Activated CD4-positive, CD25-positive, alpha-beta regulatory T cell treated with anti-CD3 and anti-CD28 coated beads, Interleukin-2, amount 50 U/mL, for 24 hours (primary cell): Measurements from ENCODE around the gene RND3.

Experiments used
- ATAC-seq, 2 donors: fragments of 150-1000 bp; cut with Tn5 transposase; one replicate each; pipeline ENCODE4 v1.10.0; 2021; ENCODE audit warnings: mild to moderate bottlenecking in 1 of 2, moderate library complexity in 1 of 2

The RND3 gene

DNA sequence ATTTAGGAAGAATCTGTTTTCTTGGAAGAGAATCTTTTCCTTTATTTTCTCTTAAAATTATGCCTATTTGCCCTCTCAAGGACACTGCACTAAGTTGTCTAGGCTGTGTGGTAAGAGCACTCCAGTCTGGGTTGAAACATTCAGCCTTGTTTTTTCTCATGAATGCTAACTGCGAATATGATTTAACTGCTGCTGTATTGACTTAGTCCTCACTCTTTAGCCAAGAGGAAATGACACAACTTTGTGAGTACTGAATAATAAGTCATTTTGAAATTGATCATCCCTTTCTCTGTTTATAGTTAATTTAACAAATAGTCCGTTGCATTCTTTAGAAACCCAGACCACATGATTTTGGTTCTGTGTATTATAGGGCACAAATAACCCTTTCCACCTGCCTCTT lies 4.5 kb upstream of the RND3 start:
- no peak for ATAC-seq

DNA sequence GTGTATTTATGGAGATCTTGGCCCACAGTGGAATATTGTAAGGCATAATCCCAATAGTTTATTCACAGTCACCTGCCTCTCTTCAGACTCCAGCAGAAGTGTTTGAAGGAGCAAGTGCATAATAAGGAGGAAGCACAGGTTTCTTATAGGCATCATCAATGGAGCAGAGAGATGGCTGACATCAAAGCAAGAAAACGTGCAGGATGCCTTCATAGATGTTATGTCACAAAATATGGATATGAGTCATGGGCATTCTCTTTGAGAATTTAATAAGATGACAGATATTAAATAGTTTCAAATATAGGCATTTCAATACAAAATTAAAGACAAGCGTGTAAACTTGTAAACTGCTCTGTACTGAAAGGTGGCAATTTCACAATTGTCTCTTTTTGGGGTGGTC lies 4.0 kb upstream of the RND3 start:
- ATAC-seq: no peak

DNA sequence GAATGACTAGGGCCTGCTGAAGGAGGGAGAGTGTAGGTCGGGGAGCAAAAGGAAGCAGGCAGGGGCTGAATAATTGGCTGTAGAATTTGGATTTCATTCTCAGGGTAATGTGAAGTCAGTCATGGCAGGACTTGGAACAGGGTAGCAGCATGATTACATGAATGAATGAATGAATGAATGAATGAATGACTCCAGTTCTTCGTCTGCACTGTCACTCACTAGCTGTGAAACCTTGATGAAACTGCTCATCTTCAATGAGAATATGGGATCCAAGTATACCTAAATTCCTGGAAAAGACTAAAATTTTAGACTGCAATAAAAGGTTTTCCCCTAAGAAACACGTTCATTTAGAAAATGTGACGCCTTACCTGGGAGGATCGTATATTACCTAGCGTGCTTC lies 3.0 kb upstream of the RND3 start:
- ATAC-seq: no peak

- no peak for ATAC-seq
These were observed 655 bp downstream of the RND3 start for GRCh38 chr2:150486539-150487484.

- ATAC-seq: peak in 1 of 2 donors; percentile 10
These were observed 1.5 kb downstream of the RND3 start for GRCh38 chr2:150485871-150486538.

DNA sequence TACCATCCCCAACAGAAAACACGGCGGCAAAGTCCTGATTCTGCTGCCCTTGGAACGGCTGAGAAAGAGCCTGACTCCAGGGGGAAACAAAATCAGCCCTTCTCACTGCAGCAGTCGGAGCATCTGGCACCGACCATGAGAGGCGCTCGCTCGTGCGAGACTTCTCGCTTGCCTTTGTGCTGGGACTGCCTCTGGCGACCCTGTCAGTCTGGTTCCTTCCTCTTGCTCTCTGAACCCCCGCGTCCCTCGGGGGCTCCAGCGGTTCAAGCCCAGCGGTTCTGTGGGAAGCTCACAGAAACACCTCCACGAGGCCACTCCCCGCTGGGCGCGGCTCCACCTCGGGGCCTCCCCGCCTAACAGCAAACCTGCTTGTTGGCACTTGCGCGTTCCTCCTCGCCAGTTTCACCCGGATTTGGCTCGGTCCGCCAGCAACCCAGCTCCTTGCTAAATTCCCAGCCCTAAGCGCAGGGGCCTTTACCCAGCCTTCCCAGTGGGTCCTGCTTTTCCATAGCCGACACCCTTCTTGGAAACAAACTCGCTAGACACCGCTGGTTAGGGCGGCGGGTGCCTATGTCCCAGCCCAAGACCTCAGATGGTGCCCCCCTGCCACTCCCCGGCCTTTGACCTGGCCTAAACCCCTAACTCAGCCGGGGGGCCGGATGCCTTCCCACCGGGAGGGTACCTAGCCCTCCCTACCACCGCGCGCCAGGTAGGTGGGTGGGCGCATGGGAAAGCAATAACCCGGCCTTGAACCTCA lies 2.2 kb downstream of the RND3 start:
- no peak for ATAC-seq

- ATAC-seq: no peak
These were observed 2.9 kb downstream of the RND3 start for GRCh38 chr2:150484461-150485021.

DNA sequence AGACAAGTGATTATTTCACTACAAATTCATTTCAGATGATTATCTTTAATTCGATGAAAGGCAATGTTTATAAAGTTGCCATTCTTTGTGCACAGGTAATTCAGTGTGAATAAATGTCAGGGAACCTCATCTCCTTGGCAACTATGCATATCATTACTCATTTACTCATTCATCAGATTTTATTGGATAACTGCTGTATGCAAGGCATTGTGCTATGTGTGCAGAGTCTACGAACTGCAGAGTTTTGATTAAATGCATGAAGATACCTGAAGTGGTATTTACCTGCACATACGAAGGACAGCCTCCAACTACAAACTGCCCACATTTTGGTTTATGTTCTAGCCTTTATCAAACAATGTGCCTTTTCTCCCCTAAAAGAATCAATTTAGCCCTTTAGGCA lies 3.5 kb downstream of the RND3 start:
- ATAC-seq: no peak

- no peak for ATAC-seq
These were observed 3.9 kb downstream of the RND3 start for GRCh38 chr2:150483532-150483931.

DNA sequence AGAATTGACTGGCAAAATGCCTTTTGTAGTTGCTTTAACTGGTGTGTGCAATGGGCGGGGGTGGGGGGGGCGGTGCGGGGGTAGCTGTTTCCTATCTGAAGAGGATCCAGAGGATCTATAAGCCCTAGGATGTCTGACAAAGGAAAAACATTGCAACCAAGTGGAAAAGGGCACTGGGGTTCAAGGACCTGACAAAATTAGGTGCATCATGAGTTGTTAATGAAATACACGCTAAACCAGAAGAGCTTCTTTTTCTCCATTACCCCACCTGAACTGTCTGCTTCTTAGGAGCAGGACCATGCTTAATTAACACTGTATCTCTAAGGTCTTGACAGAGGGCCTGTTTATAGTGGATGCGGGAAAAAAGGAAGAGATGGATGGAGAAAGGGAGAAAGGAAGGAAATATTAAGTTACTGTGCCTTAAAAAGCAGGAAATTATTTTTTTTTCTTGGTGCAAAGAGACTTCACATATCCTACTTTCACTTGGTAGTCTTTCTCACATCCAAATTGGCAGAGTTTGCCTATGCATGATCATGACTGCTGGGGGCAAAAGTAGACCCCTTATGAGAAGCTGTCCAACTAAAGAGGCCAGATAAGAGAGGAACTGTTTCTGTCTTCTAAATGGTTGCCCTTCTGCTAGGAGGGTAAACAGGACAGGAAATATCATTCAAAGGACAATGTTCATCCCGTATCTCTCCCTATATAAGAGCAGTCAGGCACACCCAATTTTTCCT lies 4.6 kb downstream of the RND3 start:
- no peak for ATAC-seq

- ATAC-seq: no peak
These were observed 5.4 kb downstream of the RND3 start for GRCh38 chr2:150482111-150482510.

DNA sequence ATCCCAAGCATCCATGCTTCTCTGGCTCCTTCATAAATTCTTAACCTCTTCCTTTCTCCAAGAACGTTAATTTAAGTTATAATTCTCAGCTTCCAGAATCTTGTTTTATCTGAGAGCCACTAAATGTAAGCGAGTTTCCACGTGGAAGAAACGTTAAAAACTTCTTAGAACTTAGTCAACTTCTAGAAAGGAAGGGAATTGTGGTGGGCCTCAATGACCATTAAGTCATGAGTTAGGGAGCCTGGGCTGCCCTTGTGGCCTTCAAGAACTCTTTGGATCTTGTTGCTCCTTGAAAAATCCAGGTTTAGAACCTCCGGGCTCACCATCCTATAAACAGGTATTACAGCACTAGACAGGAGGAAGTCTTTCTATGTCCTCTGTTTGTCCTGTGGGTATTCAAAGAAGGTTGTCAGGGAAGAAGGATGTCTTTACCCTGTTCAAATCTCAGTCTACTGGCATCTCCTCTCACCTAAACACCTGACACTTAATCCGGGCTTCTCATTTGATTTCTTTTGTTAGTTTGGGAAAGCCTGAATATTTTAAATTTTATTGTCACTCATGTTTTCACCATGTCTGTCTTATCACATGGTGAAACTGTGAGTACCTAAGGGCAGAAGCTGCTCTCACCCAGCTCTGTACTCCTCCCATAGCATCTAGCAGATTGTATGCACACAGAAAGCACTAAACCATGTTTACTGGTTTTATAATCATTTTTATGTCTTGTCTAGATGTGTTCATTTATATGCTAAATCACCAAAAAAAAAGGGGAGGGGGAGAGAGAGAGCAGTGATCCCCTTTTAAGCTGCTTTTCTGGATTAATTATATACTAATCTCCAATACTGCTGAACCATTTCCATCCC lies 6.3 kb downstream of the RND3 start:
- ATAC-seq: no peak

- no peak for ATAC-seq
These were observed 7.2 kb downstream of the RND3 start for GRCh38 chr2:150480241-150480640.

DNA sequence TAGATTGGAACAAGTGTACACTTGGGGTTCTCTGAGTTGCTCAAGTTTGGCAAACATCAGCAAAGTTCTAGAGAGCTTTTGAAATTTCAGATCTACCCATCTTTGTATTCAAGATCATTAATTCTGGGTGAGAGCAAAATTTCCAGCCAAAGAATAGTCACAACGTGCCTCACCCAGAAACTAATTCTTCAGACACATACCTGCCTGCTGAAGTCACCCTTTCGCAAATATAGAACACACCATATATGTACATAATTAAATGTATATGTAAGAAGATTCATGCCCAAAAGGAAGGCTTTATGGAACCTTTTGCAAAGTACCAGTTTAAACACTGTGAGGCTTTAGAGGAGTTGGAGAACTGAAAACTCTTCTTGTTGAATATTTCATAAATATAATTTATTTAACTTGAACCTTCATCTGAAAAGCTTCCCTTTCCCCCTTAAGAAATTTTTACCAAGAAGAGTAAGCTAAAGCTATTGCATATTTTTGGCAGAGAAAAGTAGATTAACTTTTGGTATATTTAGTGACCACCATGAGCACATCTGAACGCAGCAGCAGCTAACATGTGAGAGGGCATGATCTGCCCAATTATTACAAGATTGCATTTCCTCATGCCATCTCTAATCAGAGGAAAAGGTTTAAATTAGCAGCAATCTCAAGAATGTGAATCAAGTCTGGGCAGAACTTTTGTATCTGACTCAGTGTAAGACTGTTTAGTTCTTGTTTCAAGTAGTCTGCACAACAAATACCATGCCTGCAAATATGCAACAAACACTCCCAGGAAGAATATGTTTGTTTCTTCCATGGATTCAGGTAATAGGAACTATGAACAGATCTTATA lies 8.2 kb downstream of the RND3 start:
- no peak for ATAC-seq

- ATAC-seq: no peak
These were observed 9.1 kb downstream of the RND3 start for GRCh38 chr2:150478200-150478974.

GRCh38 chr2:150477347-150477746 lies 10.1 kb downstream of the RND3 start:
- ATAC-seq: no peak

DNA sequence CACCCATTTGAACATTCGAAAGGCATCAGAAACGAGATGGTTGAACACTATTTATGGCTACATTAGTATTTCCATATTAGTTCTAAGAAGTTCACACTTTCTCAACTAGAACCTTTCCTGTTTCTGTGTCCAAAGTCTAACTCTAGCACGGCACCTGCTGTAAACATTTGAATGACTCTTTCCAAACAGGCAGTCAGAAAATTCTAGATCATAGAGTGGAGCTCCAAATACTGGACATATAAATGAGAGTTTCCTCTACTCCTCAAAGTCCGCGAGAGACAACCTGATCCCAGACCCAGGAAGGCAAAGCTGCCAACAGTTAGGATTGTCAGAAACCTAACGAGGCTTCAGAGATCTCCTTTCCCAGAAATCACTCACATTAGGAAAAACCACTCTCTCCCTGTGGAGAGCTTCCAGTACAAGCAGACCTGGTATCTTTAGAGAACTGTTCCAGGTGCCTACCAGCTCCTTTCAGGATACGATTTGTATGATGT lies 10.6 kb downstream of the RND3 start:
- no peak for ATAC-seq

DNA sequence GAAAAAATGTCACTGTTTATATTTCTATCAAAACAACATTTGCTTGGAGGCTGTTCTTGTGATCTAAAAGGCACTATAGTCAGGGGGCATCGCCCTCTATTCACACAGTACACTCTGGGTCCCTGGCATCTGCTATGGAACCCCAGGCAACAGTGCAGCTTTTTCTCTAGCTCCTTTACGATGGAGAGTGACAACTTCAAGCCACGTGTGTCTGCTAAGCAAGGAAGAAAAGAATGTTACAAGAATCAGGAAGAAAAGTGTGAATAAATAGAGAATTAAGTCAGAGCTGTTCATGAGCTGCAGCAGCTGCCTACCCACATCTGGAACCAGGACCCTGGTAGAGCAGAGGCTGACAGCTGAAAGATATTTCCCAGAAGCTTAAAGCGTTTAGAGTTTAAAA lies 11.2 kb downstream of the RND3 start:
- ATAC-seq: no peak

GRCh38 chr2:150475479-150476250 lies 11.8 kb downstream of the RND3 start:
- ATAC-seq: no peak
